Left lung (tissue), 10 donors: ENCODE measurements around the gene POLG2. TPM values are rescaled to one million over a fixed set of nuclear protein-coding genes. Genes with fewer than 3 reads are reported as not detected.

Experiments
- ATAC-seq: fragments of 200-7000 bp; cut with Tn5 transposase; one replicate; pipeline ENCODE4 v1.9.1; 2020; ENCODE audit warnings: moderate library complexity
- DNase-seq, 4 donors: peaks; one replicate each; pipeline ENCODE4 v3.0.0-alpha.2; 2013 to 2020
- H3K27ac ChIP-seq, 2 donors: fragments of 200-600 bp; sonication (generic) in 1 of 2; one replicate each; pipeline versions ENCODE4 v1.5.0 to v1.8.0; 2020 to 2021
- H3K27me3 ChIP-seq, 2 donors: fragments of 200-600 bp; sonication (generic) in 1 of 2; one replicate each; pipeline versions ENCODE4 v1.5.0 to v1.8.0; 2020 to 2021
- H3K36me3 ChIP-seq, 2 donors: fragments of 200-600 bp; sonication (generic) in 1 of 2; one replicate each; pipeline versions ENCODE4 v1.5.0 to v1.8.0; 2020 to 2021
- H3K4me1 ChIP-seq, 2 donors: fragments of 200-600 bp; one replicate each; pipeline ENCODE4 v1.8.0; 2021
- H3K4me3 ChIP-seq, 2 donors: fragments of 200-600 bp; sonication (generic) in 1 of 2; one replicate each; pipeline versions ENCODE4 v1.5.0 to v1.8.0; 2020 to 2021; ENCODE audit warnings: mild to moderate bottlenecking in 1 of 2
- H3K9me3 ChIP-seq, 2 donors: fragments of 200-600 bp; sonication (generic) in 1 of 2; one replicate each; pipeline versions ENCODE4 v1.5.0 to v1.8.0; 2020 to 2021
- CTCF ChIP-seq, 2 donors: fragments of 200-600 bp; sonication (generic) in 1 of 2; IDR thresholded peaks; one replicate each; pipeline versions ENCODE4 v1.5.0 to v1.8.0; 2021; ENCODE audit warnings: antibody characterized with exemption in 2 of 2
- intact Hi-C, 2 donors: fragments of 100-400 bp; cut with DNase I; formaldehyde crosslinking; loops; one replicate each; pipeline versions ENCODE4 v1.11.2 to v1.14.2; 2022
- polyA plus RNA-seq, 6 donors: library from polyadenylated mRNA; unstranded; fragments of 120-200 nt; gene quantifications; one replicate each; pipeline ENCODE4 v1.2.1, GENCODE V29; 2013; ENCODE audit not compliant: insufficient read length in 6 of 6
- total RNA-seq, 2 donors: library from RNA; stranded (reverse); fragmentation: NEBNext Ultra II Directional; extraction: Animal tissue kit (Norgen Biotek cat#: 25700); gene quantifications; one replicate each; pipeline ENCODE4 v1.2.1, GENCODE V29; 2021
- donor health status: DM: no; HTN: yes; CAD: no.
- donor health status: DM: no; HTN: no; CAD: no.

The POLG2 gene
- total and polyA plus RNA-seq, 8 donors: 12.6 to 60.6 (median 48.5) TPM

DNA sequence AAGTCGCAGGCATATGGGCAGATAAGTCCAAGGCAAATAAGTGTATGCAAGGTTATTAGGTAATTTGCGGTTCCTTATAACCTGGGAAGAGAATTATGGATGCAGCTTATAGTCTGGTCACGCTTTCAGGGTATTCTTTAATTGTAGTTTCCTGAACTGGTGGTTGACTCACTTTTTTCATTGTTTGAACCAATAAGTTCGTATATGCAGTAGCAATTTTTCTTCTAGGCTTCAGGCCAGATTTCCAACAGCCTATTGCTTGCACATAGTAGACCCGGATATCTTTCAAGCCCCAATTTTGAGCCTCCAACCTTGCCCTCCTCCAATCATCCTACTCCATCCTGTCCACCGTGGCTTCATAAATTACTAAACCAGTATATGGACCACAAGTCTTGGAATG is 22.7 kb upstream of the POLG2 start:
- intact Hi-C loops: no loop called here
- Histone ChIP-seq H3K4me3 (no peak overlapping the region), H3K4me1 (no peaks in the 10 kb centered on the region), H3K36me3 (peaks cover 0 to 100% of the 10 kb centered on the region in 2 donors), H3K27ac (no peak overlapping the region), H3K9me3 (no peaks in the 10 kb centered on the region), H3K27me3 (no peaks in the 10 kb centered on the region)
- DNase-seq (no peak), ATAC-seq (no peak)
- no peak for TF ChIP-seq CTCF (IDR thresholded peaks at IDR 0.05)

DNA sequence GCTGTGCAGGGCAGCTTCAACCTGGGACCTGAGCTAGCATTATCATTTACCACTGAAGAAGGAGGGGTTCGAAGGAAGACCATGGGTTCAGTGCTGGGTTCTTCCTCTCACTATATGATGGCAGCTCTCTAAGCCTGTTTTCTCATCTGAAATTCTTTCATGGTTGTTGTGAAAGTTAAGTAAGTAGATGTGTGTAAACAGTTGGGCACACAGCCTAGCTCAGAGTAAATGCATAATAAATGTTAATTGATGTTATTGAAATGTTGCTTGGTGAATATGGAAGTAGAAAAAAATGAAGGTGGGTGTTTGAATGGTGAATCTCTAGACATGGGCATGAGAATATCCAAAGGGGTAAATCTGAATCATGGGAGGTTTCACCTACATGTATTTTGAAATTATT is 19.0 kb upstream of the POLG2 start:
- Histone ChIP-seq H3K4me1 (no peaks in the 10 kb centered on the region), H3K27ac (no peak overlapping the region), H3K9me3 (no peaks in the 10 kb centered on the region), H3K36me3 (peaks cover 0 to 98% of the 10 kb centered on the region in 2 donors), H3K4me3 (no peak overlapping the region), H3K27me3 (no peaks in the 10 kb centered on the region)
- intact Hi-C loops: no loop called here
- TF ChIP-seq CTCF (IDR thresholded peaks at IDR 0.05): no peak
- no peak for ATAC-seq
- DNase-seq: no peak

GRCh38 chr17:64515419-64515818 is 18.6 kb upstream of the POLG2 start:
- intact Hi-C loops: no loop called here
- ATAC-seq (no peak), DNase-seq (no peak)
- H3K4me1 ChIP-seq: no peaks in the 10 kb centered on the region
- no peaks in the 10 kb centered on the region for H3K9me3 ChIP-seq
- H3K27me3 ChIP-seq: no peaks in the 10 kb centered on the region
- H3K4me3 ChIP-seq: no peak overlapping the region
- H3K36me3 ChIP-seq: peaks cover 0 to 98% of the 10 kb centered on the region in 2 donors
- no peak for TF ChIP-seq CTCF (IDR thresholded peaks at IDR 0.05)
- no peak overlapping the region for H3K27ac ChIP-seq

GRCh38 chr17:64509179-64509578 is 12.3 kb upstream of the POLG2 start:
- no peak overlapping the region for H3K4me3 ChIP-seq
- TF ChIP-seq CTCF (IDR thresholded peaks at IDR 0.05): no peak
- peaks cover 0 to 48% of the 10 kb centered on the region in 2 donors for H3K36me3 ChIP-seq
- intact Hi-C loops: no loop called here
- H3K27ac ChIP-seq: no peak overlapping the region
- H3K4me1 ChIP-seq: peaks cover 4 to 28% of the 10 kb centered on the region in 2 donors
- ATAC-seq: no peak
- H3K9me3 ChIP-seq: no peaks in the 10 kb centered on the region
- H3K27me3 ChIP-seq: no peaks in the 10 kb centered on the region
- DNase-seq: no peak

DNA sequence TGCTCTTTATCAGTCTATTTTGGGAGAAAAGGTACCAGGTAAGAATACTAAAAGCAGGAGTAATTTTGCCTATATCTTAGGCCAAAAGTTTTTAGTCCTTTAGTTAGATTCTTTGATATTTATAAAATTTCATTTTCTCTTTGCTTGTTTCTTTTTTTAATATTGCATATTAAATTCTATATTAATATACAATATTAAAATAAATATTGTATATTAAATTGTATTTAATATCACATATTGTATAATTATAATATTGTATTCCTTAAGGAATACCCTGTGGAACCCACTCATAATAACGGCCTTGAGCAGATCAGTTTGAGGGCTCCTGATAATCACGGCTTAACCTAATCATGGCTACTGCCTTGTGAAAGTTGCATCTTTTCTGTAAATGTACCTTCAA is 11.8 kb upstream of the POLG2 start:
- Histone ChIP-seq H3K4me3 (no peak overlapping the region), H3K36me3 (peaks cover 4 to 49% of the 10 kb centered on the region in 2 donors), H3K27ac (no peak overlapping the region), H3K9me3 (no peaks in the 10 kb centered on the region), H3K27me3 (no peaks in the 10 kb centered on the region), H3K4me1 (peaks cover 9 to 33% of the 10 kb centered on the region in 2 donors)
- intact Hi-C loops: no loop called here
- DNase-seq: no peak
- ATAC-seq: no peak
- no peak for TF ChIP-seq CTCF (IDR thresholded peaks at IDR 0.05)
